Measurements from ENCODE around the gene RELB. TPM values are rescaled to one million over a fixed set of nuclear protein-coding genes. Genes with fewer than 3 reads are reported as not detected.

The RELB gene
- total and polyA plus RNA-seq, 8 donors, result 8.3 to 33.5 (median 17.5) TPM

DNA sequence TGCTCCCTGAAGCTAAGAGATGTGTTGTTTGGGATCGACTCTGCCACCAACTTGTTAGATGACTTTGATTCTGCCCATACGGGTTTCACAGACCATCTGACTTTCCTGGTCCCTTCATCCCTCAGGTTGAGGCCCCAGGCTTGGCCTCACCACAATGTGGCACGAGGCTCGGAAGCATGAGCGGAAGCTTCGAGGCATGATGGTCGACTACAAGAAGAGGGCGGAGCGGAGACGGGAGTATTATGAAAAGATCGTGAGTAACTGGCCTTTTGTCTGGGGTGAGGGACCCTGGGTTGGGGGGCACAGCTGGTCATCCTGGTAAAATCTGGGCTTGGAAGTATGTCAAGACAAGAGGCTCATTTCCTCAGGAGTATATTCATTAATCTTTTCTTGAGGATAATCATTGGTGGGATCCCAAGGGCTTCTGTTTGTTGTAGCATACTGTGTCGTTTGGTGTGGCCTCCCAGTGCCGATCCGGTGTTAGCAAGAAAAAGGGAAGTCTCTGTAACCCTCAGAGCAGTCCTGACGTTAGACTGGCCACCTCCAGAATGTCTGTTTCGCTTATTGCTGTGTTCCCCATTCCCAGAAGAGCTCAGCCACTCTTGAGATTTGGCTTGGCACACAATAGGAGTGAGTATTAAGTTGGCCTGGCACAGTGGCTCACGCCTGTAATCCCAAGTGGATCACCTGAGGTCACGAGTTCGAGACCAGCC lies 39.0 kb downstream of the RELB start:
- FAIRE-seq (no peak), ATAC-seq (no peak), DNase-seq (no peak)
- peaks cover 14 to 19% (median 16%) of the 10 kb centered on the region in 3 donors for H3K4me1 ChIP-seq
- peak overlapping the region in 3 of 4 donors; percentile 77 to 90 (median 77) for H3K4me3 ChIP-seq
- H3K27me3 ChIP-seq, result no peaks in the 10 kb centered on the region
- WGBS, 2 donors, result 72 to 79% methylated on average over 19 of the region's 19 CpGs
- H3K27ac ChIP-seq, result peak overlapping the region in 2 of 4 donors; percentile 94
- peaks cover 0 to 47% (median 9%) of the 10 kb centered on the region in 3 donors for H3K36me3 ChIP-seq
- intact Hi-C loops (cut with DNase I), result no loop called here
- TF ChIP-seq, protein P1, sequence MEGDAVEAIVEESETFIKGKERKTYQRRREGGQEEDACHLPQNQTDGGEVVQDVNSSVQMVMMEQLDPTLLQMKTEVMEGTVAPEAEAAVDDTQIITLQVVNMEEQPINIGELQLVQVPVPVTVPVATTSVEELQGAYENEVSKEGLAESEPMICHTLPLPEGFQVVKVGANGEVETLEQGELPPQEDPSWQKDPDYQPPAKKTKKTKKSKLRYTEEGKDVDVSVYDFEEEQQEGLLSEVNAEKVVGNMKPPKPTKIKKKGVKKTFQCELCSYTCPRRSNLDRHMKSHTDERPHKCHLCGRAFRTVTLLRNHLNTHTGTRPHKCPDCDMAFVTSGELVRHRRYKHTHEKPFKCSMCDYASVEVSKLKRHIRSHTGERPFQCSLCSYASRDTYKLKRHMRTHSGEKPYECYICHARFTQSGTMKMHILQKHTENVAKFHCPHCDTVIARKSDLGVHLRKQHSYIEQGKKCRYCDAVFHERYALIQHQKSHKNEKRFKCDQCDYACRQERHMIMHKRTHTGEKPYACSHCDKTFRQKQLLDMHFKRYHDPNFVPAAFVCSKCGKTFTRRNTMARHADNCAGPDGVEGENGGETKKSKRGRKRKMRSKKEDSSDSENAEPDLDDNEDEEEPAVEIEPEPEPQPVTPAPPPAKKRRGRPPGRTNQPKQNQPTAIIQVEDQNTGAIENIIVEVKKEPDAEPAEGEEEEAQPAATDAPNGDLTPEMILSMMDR (IDR thresholded peaks at IDR 0.05), result no peak
- no peaks in the 10 kb centered on the region for H3K9me3 ChIP-seq

DNA sequence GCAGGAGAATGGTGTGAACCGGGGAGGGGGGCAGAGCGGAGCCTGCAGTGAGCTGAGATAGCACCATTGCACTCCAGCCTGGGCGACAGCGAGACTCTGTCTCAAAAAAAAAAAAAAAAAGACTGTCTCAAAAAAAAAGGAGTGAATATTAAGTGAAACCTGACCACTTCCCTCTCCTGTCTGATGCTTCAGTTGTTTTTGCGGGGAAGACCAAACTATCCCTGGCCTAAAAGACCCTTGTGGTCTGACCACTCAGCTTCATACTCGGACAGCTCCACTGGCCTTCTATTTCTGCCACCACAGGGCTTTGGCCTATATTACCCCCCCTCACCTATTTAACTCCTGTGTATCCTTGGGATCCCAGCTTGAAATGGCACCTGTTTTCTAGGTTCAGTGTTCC lies 39.9 kb downstream of the RELB start:
- intact Hi-C loops (cut with DNase I), result no loop called here
- no peak for DNase-seq
- Histone ChIP-seq H3K4me1 (peaks cover 19 to 25% (median 20%) of the 10 kb centered on the region in 3 donors), H3K27ac (no peak overlapping the region), H3K36me3 (peaks cover 0 to 42% (median 9%) of the 10 kb centered on the region in 3 donors), H3K4me3 (no peak overlapping the region), H3K9me3 (no peaks in the 10 kb centered on the region), H3K27me3 (no peaks in the 10 kb centered on the region)
- no peak for ATAC-seq
- 92% methylated on average over 6 of the region's 6 CpGs for WGBS, 2 donors
- FAIRE-seq, result no peak
- TF ChIP-seq, protein P1 (IDR thresholded peaks at IDR 0.05), result no peak

DNA sequence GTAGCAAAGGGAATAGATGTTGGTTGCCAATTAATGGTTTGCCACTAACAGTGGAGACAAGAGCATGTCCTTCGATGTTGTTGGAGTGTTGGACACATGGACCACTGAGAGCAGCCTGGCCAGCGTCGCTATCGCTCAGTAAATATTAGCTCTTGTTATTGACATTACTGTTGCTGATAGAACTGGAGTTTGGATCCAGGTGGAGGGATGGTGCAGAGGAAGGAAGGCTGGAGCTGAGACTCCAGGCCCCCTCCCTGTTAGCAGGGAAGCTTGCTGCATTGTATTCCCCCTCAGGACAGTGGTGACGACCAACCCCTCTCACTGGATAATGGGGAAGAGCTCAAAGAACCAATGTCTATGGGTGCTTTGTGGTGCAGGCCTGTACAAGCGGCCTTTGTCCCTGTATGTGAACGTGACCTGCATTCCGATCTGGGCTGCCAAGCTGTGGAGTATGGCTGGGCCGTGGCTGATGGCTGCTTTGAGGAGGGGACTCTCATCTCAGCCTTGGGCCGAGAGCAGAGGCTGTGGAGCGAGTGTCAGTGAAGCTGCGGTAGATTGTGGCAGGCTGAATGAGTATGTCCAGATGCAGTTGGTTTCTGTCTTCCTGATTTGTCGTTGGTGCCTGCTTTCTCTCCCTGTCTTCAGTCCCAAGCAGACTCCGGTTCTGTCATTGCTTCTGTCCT lies 44.5 kb downstream of the RELB start:
- WGBS, 2 donors, result 17 to 18% methylated on average over 14 of the region's 14 CpGs
- Histone ChIP-seq H3K27me3 (no peaks in the 10 kb centered on the region), H3K27ac (peak overlapping the region in 2 of 4 donors; percentile 18 to 23), H3K36me3 (peaks cover 0 to 32% (median 9%) of the 10 kb centered on the region in 3 donors), H3K4me1 (peaks cover 14 to 45% (median 32%) of the 10 kb centered on the region in 3 donors), H3K4me3 (peak overlapping the region in 1 of 4 donors; percentile 1), H3K9me3 (no peaks in the 10 kb centered on the region)
- intact Hi-C loops (cut with DNase I), result no loop called here
- ATAC-seq (peak; percentile 76 to 91 (median 89)), DNase-seq (no peak), FAIRE-seq (no peak)
- TF ChIP-seq, protein P1 (IDR thresholded peaks at IDR 0.05), result no peak

DNA sequence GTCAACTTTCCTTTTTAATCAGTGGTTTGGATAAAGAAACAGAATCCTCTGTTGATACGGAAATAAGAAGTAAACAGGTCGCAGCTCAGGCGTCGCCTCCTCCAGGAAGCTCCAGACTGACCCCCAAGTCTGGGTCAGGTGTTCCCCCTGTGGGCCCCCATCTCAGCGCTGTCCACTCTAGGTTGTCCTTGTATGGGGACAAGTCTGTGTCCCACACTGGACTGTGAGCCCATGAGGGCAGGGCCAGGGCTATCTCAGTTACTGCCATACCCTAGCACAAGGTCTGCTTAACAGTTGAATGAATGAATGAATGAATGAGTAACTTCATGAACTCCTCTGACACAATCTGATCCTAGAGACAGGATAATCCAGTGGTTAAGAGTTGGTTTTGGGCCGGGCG lies 45.1 kb downstream of the RELB start:
- FAIRE-seq (no peak), DNase-seq (no peak), ATAC-seq (no peak)
- TF ChIP-seq, protein P1 (IDR thresholded peaks at IDR 0.05), result no peak
- intact Hi-C loops (cut with DNase I), result no loop called here
- 56 to 67% methylated on average over 7 of the region's 7 CpGs for WGBS, 2 donors
- Histone ChIP-seq H3K9me3 (no peaks in the 10 kb centered on the region), H3K27ac (peak overlapping the region in 2 of 4 donors; percentile 18 to 23), H3K36me3 (peaks cover 0 to 28% (median 9%) of the 10 kb centered on the region in 3 donors), H3K27me3 (no peaks in the 10 kb centered on the region), H3K4me1 (peaks cover 11 to 45% (median 31%) of the 10 kb centered on the region in 3 donors), H3K4me3 (no peak overlapping the region)

Data from pancreas (tissue), 10 donors.